Activated T-cell treated with anti-CD3 and anti-CD28 coated beads, Interleukin-2, amount 50 U/mL, for 24 hours (primary cell): ENCODE data around the gene PPP2R2C.

Experiments
- DNase-seq: peaks from one replicate; pipeline ENCODE4 v3.0.0-alpha.2; 2020
- H3K27ac Mint-ChIP-seq: 2 replicates; pipeline ENCODE4 v1.8.0; 2020; ENCODE audit warnings: mild to moderate bottlenecking, mixed read lengths
- H3K27me3 Mint-ChIP-seq: 2 replicates; pipeline ENCODE4 v1.8.0; 2020; ENCODE audit warnings: mixed read lengths
- H3K36me3 Mint-ChIP-seq: 2 replicates; pipeline ENCODE4 v1.8.0; 2020; ENCODE audit warnings: low read depth, mixed read lengths
- H3K4me1 Mint-ChIP-seq: 2 replicates; pipeline ENCODE4 v1.8.0; 2020; ENCODE audit warnings: low read depth, mixed read lengths
- H3K4me3 Mint-ChIP-seq: 2 replicates; pipeline ENCODE4 v1.8.0; 2020; ENCODE audit warnings: mild to moderate bottlenecking, moderate library complexity, mixed read lengths
- H3K9me3 Mint-ChIP-seq: 2 replicates; pipeline ENCODE4 v1.8.0; 2020; ENCODE audit warnings: mixed read lengths

PPP2R2C gene

DNA sequence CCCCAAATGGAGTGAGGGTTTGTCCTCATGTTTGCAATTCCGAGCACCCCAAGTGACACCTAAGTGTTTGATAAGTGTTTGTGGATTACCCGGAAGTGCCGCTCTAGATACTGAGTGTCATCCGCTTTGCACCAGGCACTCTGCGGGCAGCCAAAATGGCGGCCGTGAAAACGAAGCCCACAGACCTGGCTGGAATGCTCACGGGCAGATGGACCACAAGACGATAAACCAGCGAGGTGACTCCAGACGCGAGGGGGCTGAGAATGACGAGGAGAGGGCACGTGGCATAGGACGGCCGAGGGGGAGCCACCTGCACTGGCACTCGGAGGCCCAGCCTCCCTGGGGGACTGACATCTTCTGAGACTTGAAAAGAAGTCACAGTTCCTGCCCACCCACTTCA is 51.0 kb downstream of the PPP2R2C start:
- no peak overlapping the region for H3K27ac Mint-ChIP-seq
- DNase-seq = no peak
- peaks cover 19% of the 10 kb centered on the region for H3K27me3 Mint-ChIP-seq
- no peaks in the 10 kb centered on the region for H3K9me3 Mint-ChIP-seq
- H3K4me1 Mint-ChIP-seq = no peaks in the 10 kb centered on the region
- no peaks in the 10 kb centered on the region for H3K36me3 Mint-ChIP-seq
- H3K4me3 Mint-ChIP-seq = no peak overlapping the region

DNA sequence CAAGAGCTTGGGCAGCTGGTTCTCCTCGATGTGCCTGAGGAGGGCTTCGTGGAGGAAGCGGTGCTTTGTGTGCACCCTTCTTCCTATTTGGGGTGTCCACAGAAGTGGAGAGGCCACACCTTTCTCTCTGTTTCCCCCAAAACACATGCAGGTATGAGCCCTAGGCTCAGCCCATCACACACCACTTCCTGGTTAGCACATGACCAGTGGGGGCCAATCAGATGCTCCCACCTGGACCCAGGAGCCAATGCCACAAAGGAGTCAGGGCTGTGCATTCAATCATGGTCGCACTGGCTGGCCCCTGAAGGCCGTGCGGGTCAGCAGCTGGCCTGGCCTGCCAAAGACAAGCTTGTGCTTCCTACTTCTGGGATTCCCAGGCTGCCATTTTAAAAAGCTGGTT is 51.4 kb downstream of the PPP2R2C start:
- DNase-seq = no peak
- Mint-ChIP-seq H3K36me3 (no peaks in the 10 kb centered on the region), H3K4me3 (no peak overlapping the region), H3K4me1 (no peaks in the 10 kb centered on the region), H3K9me3 (no peaks in the 10 kb centered on the region), H3K27me3 (peaks cover 23% of the 10 kb centered on the region), H3K27ac (no peak overlapping the region)

DNA sequence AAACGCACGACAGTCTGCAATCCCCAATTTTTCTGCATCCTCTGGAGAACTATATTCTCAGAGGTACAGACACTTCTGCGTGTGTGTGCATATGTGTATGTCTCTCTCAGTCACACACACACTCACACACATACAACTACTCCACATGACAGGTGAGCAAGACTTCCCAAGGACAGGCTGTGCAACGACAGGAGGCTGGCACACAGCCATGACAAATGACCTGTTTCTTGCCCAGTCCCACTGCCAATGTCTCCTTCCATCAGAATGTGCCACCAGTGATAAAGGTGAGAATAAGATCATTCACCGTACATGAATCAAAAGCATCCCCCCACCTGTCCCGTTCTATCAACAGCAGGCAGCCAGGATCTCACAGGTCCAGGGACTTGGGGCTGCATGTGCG is 52.4 kb downstream of the PPP2R2C start:
- Mint-ChIP-seq H3K36me3 (no peaks in the 10 kb centered on the region), H3K9me3 (no peaks in the 10 kb centered on the region), H3K27ac (no peak overlapping the region), H3K27me3 (peaks cover 26% of the 10 kb centered on the region), H3K4me1 (no peaks in the 10 kb centered on the region), H3K4me3 (no peak overlapping the region)
- no peak for DNase-seq

DNA sequence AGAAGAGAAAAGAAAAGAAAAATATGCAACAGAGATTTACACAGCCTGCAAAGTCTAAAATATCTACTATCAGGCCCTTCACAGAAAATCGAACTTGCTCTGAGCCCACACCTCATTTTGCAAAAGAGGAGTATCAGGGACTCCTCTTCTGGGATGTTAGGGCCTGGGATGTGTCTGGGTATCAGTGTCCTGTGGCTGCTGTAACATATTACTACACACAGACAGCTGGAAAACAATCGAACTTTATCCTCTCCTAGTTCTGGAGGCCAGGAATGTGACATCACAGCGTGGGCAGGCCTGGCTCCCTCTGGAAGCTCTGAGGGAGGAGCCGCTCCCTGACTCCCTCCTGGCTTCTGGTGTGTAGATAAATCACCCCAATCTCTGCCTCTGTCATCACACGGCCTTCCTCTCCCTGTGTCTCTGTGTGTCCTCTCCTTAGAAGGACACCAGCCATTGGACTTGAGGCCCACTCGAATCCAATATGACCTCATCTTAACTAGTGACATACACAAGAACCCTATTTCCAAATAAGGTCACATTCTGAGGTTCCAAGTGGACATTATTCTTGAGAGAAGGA is 52.9 kb downstream of the PPP2R2C start:
- Mint-ChIP-seq H3K36me3 (no peaks in the 10 kb centered on the region), H3K4me1 (no peaks in the 10 kb centered on the region), H3K9me3 (no peaks in the 10 kb centered on the region), H3K27ac (no peak overlapping the region), H3K4me3 (no peak overlapping the region), H3K27me3 (peaks cover 21% of the 10 kb centered on the region)
- DNase-seq = no peak

DNA sequence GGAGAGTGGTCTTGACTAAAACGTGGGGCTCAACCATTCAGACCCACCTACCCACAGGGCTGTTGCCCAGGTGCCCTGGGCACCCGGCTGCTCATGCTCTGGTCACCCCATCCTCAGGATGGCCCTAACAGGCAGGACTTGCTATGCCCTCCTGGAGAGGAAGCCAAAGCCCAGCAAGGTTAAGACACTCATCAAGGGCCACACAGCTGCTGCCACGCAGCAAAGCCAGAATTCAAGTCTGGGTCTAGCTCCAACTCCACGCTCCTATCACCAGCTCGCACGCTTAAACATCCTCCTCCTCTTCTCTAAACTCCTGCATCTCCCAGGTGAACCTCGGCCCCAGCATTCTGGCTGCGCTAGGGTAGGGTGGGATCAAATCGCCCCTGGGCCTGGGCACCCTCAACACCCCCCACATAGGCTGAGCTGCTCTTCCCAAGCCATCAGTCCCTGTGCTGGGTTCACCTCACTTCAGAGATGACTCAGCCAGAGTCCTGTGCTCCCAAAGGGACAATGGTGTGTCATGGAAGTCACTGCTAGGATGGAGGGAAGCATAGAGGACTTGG is 54.1 kb downstream of the PPP2R2C start:
- Mint-ChIP-seq H3K4me3 (no peak overlapping the region), H3K9me3 (no peaks in the 10 kb centered on the region), H3K4me1 (no peaks in the 10 kb centered on the region), H3K36me3 (no peaks in the 10 kb centered on the region), H3K27ac (no peak overlapping the region), H3K27me3 (peaks cover 10% of the 10 kb centered on the region)
- no peak for DNase-seq

DNA sequence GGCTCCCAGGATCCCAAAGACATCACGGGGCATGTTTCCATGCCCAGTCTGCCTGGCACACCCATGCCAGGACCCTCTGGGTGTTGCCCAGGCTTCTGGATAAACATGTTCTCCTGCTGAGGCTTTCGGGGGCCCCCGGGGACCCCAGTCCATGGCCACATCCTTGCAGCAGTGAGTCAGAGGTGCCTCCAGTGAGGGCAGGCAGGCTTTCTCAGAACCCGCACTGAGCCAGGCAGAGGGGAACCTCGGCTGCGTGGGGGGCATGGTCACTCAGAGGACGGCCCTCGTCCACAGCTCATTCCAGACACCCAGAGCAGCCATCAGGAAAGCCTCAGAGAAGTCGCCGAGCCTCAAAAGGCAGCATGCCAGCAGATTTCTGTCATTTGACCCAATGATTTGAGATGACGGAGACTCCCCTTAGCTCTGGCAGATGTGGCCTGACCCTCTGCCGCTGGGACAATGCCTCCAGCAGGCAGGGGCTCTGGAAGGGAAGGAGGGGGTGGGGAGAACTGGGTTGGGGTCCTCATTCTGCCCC is 54.8 kb downstream of the PPP2R2C start:
- H3K4me1 Mint-ChIP-seq = no peaks in the 10 kb centered on the region
- no peaks in the 10 kb centered on the region for H3K36me3 Mint-ChIP-seq
- no peak overlapping the region for H3K4me3 Mint-ChIP-seq
- no peaks in the 10 kb centered on the region for H3K9me3 Mint-ChIP-seq
- H3K27me3 Mint-ChIP-seq = peaks cover 8% of the 10 kb centered on the region
- DNase-seq = no peak
- H3K27ac Mint-ChIP-seq = no peak overlapping the region

DNA sequence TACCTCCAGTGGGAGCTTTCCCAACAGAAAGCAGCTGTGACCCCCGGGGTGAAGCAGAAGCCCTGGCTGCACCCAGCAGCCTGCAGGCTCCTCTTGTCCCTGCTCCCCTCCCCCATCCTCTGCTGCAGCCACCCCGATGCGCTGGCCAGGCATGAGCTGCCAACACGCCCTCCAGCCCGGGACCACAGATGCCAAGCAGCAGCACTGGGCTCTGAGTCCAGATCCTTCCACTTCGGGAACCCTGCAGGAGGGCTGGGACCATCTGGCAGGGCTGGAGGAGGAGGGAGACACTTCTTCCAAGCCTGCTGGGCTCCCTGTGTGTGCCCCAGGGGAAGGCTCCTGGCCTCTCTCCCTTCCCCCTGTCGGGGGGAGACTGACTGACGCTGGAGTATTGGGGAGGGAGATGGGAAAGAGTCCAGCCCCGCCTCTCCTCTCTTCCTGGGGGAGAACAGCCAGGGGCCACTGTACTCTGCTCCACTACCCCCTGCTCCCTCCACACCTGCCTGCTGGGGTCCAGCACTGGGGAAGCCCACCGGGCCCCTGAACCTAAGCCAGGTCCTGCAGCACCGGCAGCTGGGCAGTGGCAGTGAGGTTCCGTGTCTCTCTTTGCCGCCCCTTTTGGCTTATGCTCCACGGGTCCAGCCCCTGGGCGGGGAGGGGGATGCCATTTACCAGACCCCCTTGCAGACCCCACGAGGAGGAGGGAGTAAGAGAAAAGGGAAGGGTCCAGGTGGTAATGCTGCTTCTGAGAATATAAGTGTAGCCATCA is 55.7 kb downstream of the PPP2R2C start:
- H3K27me3 Mint-ChIP-seq = peaks cover 8% of the 10 kb centered on the region
- H3K4me3 Mint-ChIP-seq = no peak overlapping the region
- no peak for DNase-seq
- H3K4me1 Mint-ChIP-seq = no peaks in the 10 kb centered on the region
- no peak overlapping the region for H3K27ac Mint-ChIP-seq
- no peaks in the 10 kb centered on the region for H3K9me3 Mint-ChIP-seq
- H3K36me3 Mint-ChIP-seq = no peaks in the 10 kb centered on the region

DNA sequence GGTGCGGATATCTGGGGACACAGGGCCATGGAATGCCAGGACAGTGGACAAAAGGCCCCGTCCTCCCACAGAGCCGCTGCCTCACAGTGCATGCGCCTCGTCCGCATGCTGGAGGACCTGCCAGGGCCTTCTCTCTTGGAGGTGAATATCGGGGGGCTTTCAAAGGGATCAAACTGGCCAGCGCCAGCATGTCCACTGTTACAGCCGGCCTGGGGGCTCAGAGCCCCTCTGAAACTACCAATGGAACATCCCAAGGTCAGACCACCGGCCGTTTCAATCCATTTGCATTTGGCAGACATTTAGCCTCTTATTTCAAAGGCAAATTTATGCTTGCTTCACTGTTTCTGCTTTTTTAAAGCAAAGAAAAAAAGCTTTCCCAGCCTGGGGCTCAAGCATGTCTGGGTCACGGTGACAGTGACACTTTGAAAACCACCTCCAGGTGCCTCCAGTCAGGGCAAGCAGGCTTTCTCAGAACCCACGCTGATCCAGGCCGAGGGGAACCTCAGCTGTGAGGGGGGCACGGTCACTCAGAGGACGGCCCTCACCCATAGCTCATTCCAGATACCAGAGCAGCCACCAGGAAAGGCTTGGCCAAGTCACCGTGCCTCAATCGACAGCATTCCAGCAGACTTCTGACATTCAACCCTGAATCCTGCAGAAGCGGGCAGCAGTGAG is 57.2 kb downstream of the PPP2R2C start:
- Mint-ChIP-seq H3K27ac (no peak overlapping the region), H3K4me1 (no peaks in the 10 kb centered on the region), H3K27me3 (peaks cover 8% of the 10 kb centered on the region), H3K9me3 (no peaks in the 10 kb centered on the region), H3K4me3 (no peak overlapping the region), H3K36me3 (no peaks in the 10 kb centered on the region)
- DNase-seq = no peak

DNA sequence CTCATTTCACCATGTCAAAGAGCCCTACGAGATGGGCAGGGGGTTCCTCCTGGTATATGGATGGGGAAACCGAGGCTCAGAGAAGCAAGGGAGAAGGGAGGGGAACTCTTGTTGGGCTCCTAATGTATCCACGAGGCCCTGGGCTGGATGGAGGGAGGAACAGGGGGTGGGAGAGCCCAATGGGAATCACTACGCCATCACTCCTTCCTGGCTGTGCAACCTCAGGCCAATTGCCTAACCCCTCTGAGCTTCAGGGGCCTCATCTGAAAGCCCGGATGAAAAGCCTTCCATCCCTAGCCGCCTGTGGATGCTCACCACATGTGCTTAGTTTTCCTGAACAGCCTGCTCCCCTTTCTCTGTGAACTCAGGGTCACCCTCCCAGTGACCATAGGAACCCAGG is 57.8 kb downstream of the PPP2R2C start:
- Mint-ChIP-seq H3K27ac (no peak overlapping the region), H3K4me3 (no peak overlapping the region), H3K27me3 (peaks cover 8% of the 10 kb centered on the region), H3K9me3 (no peaks in the 10 kb centered on the region), H3K4me1 (no peaks in the 10 kb centered on the region), H3K36me3 (no peaks in the 10 kb centered on the region)
- no peak for DNase-seq

DNA sequence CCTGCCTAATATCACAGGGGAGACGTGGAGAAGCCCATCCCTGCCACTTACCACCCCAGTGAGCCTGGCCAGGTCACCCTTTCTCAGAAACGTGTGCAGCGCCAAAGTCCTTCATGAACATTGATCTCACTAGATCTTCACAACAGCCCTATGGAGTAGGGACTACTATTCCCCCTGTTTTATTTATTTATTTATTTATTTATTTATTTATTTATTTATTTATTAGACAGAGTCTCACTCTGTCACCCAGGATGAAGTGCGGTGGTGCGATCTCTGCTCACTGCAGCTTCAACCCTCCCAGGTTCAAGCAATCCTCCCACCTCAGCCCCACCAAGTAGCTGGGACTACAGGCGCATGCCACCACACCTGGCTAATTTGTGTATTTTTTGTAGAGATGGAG is 61.8 kb downstream of the PPP2R2C start:
- Mint-ChIP-seq H3K36me3 (no peaks in the 10 kb centered on the region), H3K4me1 (no peaks in the 10 kb centered on the region), H3K27me3 (peaks cover 12% of the 10 kb centered on the region), H3K9me3 (no peaks in the 10 kb centered on the region), H3K27ac (no peak overlapping the region), H3K4me3 (no peak overlapping the region)
- DNase-seq = no peak

DNA sequence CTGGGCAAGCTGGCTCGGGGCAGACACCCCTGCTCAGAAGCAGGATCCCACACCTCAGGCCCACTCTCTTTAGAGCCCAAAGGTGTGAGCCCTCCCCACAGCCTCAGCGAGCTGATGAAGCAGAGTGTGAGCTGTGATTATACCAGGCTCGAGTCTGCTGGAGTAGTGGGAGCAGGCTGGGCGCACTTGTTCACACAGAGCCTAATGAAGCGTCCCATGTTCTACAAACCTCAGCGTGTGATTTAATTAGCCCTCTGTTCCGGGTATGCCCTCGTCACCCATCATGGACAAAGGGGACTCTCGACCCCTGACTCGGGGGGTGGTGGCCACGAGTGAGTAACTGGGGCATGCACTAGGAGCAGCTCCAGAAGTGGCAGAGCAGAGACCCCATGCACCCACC is 62.3 kb downstream of the PPP2R2C start:
- Mint-ChIP-seq H3K27ac (no peak overlapping the region), H3K4me3 (no peak overlapping the region), H3K36me3 (no peaks in the 10 kb centered on the region), H3K27me3 (peaks cover 18% of the 10 kb centered on the region), H3K4me1 (no peaks in the 10 kb centered on the region), H3K9me3 (no peaks in the 10 kb centered on the region)
- DNase-seq = no peak

DNA sequence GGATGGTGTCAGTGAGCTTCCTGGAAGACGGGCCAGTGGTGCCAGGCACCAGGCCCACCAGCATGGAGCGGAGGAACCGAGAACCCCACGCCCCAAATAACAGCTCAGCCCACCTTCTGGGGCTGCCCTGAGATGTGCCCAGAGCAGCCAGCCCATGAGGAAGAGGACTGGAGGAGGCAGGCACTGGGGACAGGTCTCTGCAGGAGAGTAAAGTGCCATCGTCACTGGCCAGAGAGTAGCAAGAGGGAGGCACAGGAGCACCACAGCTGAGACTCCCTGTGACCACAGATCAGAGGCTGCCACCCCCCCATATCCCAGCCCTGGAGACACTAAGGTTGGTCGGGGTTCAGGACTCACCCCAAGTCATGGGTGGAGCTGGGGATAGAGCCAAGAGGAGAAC is 63.0 kb downstream of the PPP2R2C start:
- no peak overlapping the region for H3K27ac Mint-ChIP-seq
- H3K4me3 Mint-ChIP-seq = no peak overlapping the region
- no peaks in the 10 kb centered on the region for H3K36me3 Mint-ChIP-seq
- no peak for DNase-seq
- H3K4me1 Mint-ChIP-seq = no peaks in the 10 kb centered on the region
- H3K27me3 Mint-ChIP-seq = peaks cover 25% of the 10 kb centered on the region
- H3K9me3 Mint-ChIP-seq = no peaks in the 10 kb centered on the region

DNA sequence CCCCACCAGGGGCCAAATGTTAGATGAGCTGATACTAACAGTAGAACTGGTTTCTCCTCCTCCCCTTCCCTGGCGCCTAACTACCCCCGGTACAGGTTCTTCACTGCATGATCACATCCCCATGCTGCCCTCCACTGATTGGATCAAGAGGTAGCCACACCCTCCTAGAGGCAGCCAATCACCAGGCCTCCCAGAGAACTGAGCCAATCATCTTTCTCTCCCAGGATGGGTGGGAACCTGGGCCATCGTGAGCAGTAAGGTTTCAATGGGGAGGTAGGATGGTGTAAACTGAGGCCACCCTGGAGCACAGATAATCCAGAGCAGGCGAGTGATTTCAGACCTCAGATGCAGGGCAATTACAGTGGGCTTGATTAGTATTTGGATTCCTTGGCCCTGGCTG is 64.2 kb downstream of the PPP2R2C start:
- peaks cover 34% of the 10 kb centered on the region for H3K27me3 Mint-ChIP-seq
- DNase-seq = no peak
- H3K36me3 Mint-ChIP-seq = no peaks in the 10 kb centered on the region
- no peak overlapping the region for H3K27ac Mint-ChIP-seq
- no peak overlapping the region for H3K4me3 Mint-ChIP-seq
- no peaks in the 10 kb centered on the region for H3K9me3 Mint-ChIP-seq
- H3K4me1 Mint-ChIP-seq = no peaks in the 10 kb centered on the region

DNA sequence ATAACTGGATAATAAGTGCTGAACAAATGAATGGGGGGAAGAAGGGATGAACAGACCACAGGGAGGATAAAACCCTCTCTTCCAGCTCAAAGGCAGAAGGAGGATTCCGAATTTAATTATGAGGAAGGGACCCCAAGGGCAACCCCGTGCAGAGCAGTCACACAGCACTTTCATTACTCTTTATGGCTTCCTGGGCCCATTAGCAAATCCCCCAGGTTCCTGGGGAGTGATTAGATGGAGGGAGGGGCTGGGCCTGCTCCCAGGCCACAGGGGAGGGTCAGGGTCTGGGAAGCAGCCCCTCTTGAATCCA is 67.1 kb downstream of the PPP2R2C start:
- Mint-ChIP-seq H3K27me3 (peaks cover 61% of the 10 kb centered on the region), H3K36me3 (no peaks in the 10 kb centered on the region)

More for the DNA sequence above, 67.1 kb downstream of the PPP2R2C start:
- no peaks in the 10 kb centered on the region for H3K9me3 Mint-ChIP-seq
- no peak overlapping the region for H3K27ac Mint-ChIP-seq
- no peak overlapping the region for H3K4me3 Mint-ChIP-seq
- H3K4me1 Mint-ChIP-seq = no peaks in the 10 kb centered on the region
- no peak for DNase-seq
